Measurements from ENCODE around the gene AGRN.
"Not testable (repeated sequence)": the region's sequence is repeated elsewhere in the genome, so short reads cannot be mapped to it uniquely, and the experiment has no call there.

AGRN gene

DNA sequence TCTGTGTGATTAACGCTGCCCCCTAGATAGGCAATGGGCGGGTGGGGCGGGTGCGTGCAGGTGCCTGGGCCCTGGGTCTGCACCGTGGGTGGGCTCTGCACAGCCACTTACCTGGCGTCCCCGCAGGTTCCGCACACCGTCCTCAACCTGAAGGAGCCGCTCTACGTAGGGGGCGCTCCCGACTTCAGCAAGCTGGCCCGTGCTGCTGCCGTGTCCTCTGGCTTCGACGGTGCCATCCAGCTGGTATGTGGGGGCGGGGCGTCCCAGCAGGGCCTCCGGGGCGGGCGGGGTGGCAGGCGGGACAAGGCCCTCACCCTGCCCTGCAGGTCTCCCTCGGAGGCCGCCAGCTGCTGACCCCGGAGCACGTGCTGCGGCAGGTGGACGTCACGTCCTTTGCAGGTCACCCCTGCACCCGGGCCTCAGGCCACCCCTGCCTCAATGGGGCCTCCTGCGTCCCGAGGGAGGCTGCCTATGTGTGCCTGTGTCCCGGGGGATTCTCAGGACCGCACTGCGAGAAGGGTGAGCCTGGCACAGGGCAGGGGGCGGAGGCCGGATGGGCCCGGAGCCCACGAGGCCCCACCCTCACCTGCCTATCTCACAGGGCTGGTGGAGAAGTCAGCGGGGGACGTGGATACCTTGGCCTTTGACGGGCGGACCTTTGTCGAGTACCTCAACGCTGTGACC lies 31.3 kb downstream of the AGRN start:
- DNase-seq (ENCODE audit: low read depth in 2 of 2), result no peak

DNA sequence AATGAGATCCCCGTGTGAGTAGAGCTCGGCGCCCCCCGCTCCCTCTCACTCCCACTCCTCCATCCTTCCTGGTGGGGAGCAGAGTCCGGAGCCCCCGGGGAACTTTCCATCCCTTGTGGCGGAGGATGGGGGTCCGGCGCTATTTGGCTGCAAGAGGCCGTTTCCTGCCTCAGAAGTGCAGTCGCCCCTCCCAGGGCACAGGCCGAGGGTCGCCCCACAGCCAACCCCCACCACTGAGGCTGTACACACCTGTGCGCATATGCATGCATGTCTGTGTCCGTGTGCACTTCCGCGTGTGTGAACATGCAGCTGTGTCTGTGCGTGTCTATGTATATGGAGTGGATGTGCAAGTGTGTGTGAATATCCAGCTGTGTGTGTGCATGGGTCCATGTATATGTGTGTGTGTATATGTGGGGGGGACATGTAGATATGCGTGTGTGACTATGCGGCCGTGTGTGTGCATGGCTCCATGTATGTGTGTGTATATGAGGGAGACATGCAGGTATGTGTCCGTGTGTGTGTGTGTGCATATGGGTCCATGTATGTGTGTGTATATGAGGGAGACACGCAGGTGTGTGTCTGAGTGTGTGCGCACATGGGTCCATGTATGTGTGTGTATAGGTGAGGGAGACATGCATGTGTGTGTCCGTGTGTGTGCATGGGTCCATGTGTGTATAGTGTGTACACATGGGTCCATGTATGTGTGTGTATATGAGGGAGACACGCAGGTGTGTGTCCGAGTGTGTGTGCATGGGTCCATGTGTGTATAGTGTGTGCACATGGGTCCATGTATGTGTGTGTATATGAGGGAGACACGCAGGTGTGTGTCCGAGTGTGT lies 32.3 kb downstream of the AGRN start:
- DNase-seq (ENCODE audit: low read depth in 2 of 2), result no peak

DNA sequence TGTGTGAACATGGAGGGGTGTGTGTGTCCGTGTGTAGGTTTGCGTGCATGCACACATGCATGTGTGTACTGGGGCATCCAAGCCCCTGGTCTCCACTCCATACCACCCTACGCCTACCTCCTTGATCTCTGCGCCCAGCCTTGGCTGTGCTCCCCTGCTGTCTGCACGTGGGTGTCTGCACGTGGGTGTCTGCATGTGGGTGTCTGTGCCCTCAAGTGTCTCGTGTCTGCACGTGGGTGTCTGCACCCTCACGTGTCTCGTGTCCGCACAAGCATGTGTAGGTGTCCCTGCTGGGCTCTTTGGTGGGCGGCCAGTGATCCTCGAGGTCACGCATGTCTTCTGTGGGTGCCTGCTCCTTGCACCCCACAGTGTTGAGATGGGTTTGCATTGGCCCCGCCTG lies 33.1 kb downstream of the AGRN start:
- DNase-seq (ENCODE audit: low read depth in 2 of 2), result no peak

DNA sequence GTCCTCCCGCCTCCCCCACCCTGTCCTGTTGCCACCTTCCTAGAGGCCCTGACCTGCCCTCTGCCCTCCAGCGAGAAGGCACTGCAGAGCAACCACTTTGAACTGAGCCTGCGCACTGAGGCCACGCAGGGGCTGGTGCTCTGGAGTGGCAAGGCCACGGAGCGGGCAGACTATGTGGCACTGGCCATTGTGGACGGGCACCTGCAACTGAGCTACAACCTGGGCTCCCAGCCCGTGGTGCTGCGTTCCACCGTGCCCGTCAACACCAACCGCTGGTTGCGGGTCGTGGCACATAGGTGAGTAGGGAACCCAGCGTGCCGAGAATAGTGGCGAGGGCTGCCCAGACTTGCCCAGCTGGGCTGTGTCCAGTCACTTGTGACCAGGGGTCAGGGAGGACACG lies 33.8 kb downstream of the AGRN start:
- DNase-seq (ENCODE audit: low read depth in 2 of 2), result no peak

DNA sequence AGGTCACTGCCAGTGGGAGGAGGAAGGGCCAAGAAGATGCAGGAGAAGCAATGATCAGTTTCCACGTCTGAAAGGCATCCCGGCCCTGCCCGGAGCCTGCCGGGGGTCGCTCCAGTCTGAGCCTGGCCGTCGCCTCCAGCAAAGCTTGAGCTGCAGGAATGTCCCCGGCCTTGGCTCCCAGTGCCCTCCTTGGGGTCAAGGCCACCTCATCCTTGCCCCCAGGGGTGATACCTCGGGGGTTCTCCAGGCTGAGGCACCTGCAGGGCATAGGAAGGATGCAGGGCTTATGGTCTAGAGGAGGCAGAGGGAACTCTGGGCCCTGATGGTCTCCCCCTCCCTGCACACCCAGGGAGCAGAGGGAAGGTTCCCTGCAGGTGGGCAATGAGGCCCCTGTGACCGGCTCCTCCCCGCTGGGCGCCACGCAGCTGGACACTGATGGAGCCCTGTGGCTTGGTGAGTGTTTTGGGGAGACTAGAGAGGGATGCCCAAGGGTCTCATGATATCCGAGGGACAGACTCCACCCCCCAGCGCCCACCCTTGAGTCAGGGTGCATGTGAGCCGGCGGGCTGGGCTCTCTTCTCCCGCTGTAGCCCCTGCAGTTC lies 34.3 kb downstream of the AGRN start:
- no peak for DNase-seq (ENCODE audit: low read depth in 2 of 2)

DNA sequence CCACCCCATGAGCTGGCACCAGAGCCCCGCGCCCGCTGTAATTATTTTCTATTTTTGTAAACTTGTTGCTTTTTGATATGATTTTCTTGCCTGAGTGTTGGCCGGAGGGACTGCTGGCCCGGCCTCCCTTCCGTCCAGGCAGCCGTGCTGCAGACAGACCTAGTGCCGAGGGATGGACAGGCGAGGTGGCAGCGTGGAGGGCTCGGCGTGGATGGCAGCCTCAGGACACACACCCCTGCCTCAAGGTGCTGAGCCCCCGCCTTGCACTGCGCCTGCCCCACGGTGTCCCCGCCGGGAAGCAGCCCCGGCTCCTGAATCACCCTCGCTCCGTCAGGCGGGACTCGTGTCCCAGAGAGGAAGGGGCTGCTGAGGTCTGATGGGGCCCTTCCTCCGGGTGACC lies 35.1 kb downstream of the AGRN start:
- DNase-seq (ENCODE audit: low read depth in 2 of 2), result no peak

DNA sequence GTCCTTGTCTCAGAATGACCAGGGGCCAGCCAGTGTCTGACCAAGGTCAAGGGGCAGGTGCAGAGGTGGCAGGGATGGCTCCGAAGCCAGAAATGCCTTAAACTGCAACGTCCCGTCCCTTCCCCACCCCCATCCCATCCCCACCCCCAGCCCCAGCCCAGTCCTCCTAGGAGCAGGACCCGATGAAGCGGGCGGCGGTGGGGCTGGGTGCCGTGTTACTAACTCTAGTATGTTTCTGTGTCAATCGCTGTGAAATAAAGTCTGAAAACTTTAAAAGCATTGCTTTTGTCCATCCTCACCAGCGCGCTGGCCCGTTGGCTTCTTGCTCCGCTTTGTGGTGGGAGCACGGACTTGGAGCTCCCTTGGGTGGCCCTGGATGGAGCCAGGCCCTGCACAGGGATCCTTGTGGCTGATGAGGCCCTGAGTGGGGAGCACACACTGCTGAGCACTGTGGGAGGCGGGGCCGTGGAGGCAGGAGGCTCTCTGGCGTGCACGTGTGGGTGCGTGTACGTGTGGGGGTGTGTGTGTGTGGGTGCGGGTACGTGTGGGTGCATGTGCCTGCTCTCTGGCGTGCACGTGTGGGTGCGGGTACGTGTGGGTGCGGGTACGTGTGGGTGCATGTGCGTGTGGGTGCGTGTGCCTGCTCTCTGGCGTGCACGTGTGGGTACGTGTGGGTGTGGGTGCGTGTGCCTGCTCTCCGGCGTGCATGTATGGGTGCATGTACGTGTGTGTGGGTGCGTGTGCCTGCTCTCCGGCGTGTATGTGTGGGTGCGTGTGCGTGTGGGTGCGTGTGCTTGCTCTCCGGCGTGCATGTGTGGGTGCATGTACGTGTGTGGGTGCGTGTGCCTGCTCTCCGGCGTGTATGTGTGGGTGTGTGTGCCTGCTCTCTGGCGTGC lies 36.2 kb downstream of the AGRN start:
- no peak for DNase-seq (ENCODE audit: low read depth in 2 of 2)

DNA sequence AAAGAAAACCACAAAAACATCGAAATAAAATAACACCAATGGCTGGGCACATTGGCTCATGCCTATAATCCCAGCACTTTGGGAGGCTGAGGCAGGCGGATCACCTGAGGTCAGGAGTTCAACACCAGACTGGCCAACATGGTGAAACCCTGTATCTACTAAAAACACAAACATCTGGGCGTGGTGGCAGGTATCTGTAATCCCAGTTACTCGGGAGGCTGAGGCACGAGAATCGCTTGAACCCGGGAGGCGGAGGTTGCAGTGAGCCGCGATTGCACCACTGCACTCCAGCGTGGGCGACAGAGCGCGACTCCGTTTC lies 37.8 kb downstream of the AGRN start:
- DNase-seq (ENCODE audit: low read depth in 2 of 2), result not testable (repeated sequence)

DNA sequence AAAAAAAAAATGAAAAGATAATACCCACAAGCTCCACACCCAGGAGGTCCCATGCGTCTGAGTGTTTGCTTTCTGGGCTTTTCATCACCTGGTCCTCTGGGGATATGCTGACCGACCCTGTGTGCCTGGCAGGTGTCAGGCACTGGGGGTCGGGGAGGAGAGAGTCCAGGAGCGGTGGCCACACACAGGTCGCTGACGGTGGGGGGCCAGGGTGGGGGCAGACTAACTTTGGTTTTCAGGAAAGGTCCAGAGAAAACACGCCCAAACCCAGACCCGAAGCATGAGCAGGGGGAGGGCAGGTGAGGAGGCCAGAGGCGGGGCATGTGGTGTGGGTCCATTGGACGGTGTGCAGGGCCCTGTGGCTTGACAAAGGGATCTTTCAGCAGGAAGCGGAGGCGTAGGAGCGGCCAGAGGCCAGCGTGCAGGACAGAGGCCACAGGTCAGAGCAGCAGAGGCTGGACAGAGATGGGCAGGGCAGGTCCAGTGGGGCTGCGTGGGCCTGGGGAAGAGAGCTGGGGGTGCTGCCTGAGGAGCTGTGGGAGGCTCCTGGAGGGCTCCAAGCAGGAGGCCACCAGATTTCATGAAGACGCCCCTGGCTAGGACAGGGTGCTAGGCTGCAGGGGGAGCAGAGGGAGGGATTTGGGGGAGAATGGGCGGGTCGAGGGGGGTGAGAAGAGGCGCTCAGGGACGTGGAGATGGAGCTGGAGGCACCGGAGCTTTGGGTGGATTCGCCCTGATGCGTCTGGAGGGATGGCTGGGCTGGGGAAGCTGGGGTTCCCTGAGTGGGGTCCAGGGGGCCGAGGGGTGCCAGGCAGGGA lies 38.4 kb downstream of the AGRN start:
- no peak for DNase-seq (ENCODE audit: low read depth in 2 of 2)

DNA sequence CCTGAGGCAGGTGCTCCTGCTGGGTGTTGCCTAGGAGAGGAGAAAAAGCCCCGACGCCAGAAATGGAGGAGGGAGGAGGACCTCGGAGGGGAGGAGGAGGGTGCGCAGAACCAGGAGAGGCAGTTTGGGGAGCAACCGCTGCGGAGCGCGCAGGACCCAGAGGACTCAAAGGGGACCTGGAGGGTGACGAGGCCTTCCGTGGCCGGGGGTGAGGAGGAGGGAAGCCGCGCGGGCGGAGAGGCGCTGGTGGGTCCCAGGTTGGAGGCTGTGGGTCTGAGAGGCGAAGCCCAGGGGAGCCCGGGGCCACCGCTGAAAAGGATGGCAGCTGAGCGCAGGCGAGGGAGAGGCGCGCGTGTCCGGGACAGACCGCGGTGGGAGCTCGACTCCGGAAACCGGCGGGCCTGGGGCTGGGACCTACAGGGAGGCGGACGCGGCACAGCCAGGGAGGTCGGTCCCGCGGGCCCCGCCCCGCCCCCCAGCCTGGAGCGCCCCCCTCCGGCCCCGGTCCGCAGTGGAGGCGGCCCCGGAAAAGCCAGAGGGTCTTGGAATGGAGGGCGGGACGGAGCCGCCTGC lies 39.1 kb downstream of the AGRN start:
- no peak for DNase-seq (ENCODE audit: low read depth in 2 of 2)

DNA sequence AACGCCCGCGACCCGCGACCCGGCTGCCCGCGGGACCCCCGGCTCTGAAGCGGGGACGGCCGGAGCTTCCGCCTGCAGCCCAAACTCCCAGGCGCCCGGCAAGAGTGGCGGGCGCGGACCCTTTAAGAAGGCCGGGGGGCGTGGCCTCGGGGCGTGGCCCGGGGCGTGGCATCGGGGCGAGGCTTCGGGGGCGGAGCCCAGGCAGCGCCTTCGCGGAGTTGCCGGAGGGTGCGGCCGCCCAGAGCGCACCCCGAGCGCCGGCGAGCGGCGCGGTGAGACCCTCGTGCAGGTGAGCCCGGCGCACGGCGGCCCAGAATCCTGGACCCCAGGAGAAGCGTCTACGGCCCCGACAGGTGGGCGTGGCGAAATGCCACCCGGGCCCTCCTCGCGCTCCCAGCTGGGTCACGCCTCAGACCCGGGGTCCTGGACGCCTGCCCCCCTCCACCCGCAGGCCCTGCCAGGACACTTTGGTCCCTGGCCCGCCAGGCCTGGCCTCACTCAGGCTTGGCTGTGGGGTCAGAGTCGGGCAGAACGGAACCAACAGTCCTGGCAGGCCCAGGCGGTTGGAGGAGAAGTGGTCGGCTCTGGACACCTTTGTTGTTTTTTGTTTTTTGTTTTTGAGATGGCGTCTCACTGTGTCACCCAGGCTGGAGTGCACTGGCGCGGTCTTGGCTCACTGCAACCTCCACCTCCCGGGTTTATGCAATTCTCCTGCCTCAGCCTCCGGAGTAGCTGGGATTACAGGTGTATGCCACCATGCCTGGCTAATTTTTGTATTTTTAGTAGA lies 39.8 kb downstream of the AGRN start:
- peak; percentile 85 to 93 for DNase-seq (ENCODE audit: low read depth in 2 of 2)

DNA sequence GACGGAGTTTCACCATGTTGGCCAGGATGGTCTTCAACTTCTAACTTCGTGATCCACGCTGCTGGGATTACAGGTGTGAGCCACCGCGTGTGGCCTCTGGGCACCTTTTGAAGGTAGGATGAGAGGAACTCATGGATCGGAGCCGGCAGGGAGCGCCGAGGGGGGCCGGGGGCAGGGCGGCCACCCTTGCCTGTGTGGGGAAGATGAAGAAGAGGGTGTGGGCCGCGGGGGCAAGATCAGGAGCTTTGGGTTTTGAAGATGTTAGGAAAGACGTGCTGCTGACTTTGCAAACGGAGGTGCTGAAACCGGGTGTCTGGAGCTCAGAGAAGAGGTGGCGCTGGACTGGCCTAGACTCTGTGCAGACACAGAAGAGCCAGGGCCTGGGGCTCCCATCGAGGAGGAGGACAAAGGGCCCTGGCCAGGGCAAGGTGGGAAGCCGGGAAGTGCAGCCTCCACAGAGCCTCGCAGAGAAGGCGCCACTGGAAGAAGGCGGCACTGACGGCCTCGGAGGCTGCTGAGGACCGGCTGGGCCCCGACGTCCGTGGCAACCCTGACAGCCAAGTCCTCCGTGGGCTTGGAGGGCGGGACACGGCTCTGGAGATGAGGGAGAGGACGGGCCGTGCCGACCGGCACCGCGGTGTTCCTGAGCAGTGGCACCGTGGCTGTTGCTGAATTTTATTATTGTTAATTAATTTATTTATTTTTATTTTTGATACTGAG lies 40.5 kb downstream of the AGRN start:
- DNase-seq (ENCODE audit: low read depth in 2 of 2), result no peak

DNA sequence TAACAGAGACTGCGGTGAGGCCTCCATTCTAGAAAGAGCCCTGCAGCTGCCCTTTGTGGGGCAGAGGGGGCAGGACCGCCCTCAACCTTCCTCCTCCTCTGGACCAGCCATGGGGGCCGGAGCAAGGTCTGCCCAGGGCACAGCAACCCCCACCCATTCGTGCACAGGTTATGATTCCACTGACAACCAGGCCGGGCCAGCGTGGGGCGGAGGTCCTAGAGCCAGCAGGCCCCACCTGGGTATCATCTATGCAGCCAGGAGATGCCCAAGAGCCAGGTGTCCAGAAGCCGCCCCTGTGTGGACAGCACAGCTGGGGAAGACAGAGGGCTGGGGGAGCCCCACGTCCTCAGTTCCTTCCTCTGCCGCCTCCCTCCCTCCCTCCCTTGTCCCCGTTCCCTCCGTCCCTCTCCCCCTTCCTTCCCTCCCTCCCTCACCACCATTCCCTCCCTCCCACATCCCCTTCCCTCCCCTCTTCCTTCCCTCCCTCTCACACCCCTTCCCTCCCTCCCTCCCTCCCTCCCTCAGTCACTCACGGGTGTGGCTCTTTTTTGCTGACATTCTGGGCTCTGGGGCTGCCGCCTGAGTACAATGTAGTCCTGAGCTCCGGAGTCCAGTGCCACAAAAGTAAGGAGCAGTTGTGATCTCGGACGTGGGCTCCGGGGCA lies 41.9 kb downstream of the AGRN start:
- DNase-seq (ENCODE audit: low read depth in 2 of 2), result no peak

DNA sequence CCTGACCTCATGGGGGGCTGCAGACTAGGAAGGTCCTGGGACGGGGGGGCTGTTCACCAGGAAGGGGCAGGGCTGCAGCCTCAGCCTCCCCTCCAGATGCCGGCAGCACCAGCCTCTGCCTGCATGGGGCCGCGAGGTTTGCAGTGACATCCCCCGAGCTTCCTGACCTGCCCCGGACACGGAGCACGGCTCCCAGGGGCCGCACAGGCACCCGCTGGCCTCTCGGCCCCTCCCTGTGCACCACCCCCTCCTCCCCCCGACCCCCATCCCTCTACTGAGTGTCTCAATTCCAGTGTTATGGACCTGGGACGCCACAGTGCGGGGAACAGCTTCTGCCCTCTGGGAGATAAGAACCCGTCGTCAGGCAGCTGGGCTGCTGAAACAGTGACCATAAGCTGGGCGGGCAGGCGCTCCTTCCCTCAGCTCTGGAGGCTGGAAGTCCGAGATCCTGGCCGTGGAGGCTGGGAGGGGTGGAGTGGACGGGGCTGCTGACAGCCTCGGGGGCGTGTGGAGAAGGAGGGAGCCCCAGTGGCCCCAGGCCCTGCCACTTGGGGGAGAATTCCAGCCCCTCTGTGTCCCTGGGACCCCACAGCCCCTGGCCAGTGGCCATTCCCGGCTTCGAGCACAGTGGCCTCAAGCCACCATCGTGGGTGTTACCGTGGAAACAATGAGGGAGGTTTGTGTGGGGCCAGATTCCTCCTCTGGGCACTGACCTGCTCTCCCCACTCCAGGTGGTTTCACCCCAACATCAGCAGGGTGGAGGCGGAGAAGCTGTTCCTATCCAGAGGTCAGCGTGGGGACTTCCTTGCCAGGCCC lies 42.6 kb downstream of the AGRN start:
- DNase-seq (ENCODE audit: low read depth in 2 of 2), result no peak

DNA sequence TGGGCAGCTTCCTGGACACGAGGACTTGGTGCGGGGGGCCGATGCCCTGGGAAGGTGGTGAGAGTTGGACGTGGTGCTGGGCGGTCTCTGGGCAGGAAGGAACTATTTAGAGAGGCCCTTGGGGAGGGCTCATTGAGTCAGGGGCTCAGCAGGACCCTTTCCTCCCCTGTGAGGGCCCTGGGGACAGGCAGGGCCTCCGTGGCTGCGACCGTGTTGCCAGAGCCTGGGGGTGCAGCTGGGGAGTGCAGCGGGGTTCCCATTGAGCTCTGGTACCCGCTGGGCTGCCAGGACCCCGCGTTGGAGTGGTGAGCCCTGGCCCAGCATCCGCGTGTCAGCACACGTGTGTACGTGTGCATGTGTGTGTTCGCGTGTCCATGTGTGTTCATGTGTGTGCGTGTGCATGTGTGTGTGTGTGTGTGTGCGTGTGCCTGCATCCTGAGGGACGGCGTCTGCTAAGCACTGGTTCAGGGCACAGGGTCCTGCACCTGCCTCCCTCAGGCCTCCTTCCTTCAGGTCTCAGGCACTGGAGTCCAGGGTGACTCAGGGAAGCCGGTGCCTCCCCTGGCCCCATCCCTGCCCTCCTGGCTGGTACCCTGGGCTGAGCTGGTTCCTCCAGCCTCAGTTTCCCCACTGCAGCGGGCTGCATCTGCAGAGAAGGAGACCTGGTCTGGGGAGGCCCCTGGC lies 43.5 kb downstream of the AGRN start:
- no peak for DNase-seq (ENCODE audit: low read depth in 2 of 2)

DNA sequence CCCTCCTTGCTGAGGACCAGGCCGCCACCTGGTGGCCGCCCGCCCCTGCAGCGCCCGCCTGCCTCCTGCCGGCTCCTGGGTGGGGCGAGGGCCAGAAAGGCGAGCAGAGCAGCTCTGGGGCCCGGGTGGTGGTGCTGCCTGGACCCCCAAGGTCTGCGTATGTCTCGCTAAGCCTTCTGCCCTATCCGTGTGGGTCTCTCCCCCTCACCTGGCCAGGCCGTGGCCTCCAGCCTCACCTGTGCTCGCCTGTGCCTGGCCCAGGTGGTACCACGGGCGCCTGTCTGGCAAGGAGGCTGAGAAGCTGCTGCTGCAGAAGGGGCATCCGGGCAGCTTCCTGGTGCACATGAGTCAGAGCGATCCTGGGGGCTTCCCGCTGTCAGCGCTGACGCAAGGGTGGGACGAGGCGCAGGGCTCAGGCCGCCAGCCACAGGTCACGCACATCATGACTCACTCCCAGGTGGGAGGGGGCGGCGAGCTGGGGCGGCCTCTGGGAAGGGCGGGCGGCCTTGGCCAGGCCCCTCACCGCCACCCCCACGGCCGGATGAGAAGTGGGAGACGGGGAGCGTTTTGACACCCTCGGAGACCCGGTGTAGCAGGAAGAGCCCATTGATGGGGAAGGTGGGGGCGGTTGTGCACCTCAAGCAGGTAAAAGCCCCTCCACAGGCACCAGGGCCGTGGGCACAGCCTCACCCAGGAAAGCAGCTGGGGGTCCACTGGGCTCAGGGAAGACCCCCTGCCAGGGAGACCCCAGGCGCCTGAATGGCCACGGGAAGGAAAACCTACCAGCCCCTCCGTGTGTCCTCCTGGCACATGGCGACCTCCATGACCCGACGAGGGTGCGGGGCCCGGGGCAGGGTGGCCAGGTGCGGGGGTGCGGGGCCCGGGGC lies 44.3 kb downstream of the AGRN start:
- peak; percentile 69 to 86 for DNase-seq (ENCODE audit: low read depth in 2 of 2)
